Bronchial epithelial cell (primary cell): Measurements from ENCODE around the gene NAV1. TPM values are rescaled to one million over a fixed set of nuclear protein-coding genes. Genes with fewer than 3 reads are reported as not detected.
"Not testable (repeated sequence)": the region's sequence is repeated elsewhere in the genome, so short reads cannot be mapped to it uniquely, and the experiment has no call there.

ENCODE experiments used
- DNase-seq: peaks from one replicate; pipeline ENCODE4 v3.0.0-alpha.2; 2010; ENCODE audit warnings: low read depth
- FAIRE-seq: peaks from 2 replicates; lab custom pipeline; 2011; peaks lifted over from hg19 to GRCh38; lab: Jason Lieb, UNC
- H3K27me3 ChIP-seq: 2 replicates; pipeline ENCODE4 v1.5.1; 2011; ENCODE audit warnings: low read length; ENCODE audit not compliant: control insufficient read depth, insufficient read depth
- H3K36me3 ChIP-seq: 2 replicates; pipeline ENCODE4 v1.5.1; 2011; ENCODE audit warnings: low read length; ENCODE audit not compliant: control insufficient read depth, insufficient read depth
- H3K4me3 ChIP-seq: 2 replicates; pipeline ENCODE4 v1.5.1; 2011; ENCODE audit warnings: mild to moderate bottlenecking, low read depth, low read length, control low read depth
- CTCF ChIP-seq: IDR thresholded peaks from 2 replicates; pipeline ENCODE4 v1.5.1; 2011; ENCODE audit warnings: mild to moderate bottlenecking, moderate library complexity, low read length, control low read depth, inconsistent platforms; ENCODE audit not compliant: insufficient read depth, severe bottlenecking
- total RNA-seq: library from RNA; depleted of rRNA; stranded (reverse); fragments of >200 nt; gene quantifications from 2 replicates; pipeline ENCODE4 v1.2.1, GENCODE V29; 2014

NAV1 gene, protein sequence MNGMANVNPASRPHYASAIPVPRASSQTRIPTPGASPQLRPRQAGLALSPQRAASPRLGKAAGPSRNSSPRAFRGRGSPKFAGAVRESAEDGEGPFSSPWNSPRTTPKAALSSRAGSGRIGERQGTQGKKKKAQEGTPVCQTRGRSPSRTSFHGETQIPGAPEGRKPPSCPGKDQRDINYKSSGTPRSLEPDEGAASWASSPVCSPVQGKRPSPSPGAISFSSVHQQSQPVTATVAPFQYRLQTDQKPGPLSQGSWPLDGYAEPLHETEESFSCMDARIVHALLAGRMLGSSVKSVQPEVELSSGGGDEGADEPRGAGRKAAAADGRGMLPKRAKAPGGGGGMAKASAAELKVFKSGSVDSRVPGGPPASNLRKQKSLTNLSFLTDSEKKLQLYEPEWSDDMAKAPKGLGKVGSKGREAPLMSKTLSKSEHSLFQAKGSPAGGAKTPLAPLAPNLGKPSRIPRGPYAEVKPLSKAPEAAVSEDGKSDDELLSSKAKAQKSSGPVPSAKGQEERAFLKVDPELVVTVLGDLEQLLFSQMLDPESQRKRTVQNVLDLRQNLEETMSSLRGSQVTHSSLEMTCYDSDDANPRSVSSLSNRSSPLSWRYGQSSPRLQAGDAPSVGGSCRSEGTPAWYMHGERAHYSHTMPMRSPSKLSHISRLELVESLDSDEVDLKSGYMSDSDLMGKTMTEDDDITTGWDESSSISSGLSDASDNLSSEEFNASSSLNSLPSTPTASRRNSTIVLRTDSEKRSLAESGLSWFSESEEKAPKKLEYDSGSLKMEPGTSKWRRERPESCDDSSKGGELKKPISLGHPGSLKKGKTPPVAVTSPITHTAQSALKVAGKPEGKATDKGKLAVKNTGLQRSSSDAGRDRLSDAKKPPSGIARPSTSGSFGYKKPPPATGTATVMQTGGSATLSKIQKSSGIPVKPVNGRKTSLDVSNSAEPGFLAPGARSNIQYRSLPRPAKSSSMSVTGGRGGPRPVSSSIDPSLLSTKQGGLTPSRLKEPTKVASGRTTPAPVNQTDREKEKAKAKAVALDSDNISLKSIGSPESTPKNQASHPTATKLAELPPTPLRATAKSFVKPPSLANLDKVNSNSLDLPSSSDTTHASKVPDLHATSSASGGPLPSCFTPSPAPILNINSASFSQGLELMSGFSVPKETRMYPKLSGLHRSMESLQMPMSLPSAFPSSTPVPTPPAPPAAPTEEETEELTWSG (N-terminal part only)
- 1.4 and 1.6 TPM in 2 replicates for total RNA-seq

DNA sequence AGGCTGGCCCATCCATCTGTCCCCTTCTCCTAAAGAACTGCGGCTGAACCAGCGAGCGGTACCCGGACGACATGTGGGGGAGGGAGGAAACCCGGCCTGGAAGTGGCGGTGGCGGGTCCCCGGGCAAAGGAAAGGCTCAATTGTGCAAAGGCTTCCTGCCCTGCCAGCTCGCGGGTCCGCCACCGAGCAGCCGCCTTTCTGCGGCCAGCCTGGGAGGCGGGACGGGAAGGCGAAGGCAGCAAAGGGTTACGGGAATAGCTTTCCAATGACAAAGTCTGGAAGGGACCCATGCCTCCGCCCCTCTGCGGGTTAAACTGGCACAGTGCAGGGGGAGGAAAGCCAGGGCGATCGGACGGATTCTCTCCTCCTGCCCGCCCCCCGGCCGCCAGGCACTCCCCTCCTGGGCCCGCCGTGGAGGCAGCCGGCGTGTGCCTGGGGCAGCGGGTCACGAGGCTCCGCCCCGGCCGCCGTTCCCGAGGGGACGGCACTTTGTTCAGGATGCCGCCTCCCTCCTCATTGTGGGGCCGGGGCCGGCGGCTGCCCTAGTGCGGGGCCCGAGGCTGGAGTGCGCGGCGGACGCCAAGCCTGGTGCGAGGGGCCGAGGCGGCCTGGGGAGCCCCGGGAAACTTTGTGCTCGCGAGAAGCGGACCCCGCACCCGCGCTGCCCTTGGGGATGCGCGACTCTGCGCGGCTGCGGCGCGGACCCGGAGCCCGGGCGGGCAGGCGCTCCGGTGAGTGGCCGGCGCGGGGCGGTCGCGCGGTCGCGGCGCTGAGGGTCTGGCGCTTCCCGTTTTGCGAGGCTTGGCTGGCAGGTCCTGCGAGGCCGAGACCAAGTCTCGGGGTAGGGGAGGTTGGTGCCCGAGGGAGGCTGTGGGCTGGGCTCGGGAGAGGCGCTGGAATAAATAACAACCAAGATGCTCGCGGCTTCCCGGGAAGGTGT is at the start of gene NAV1:
Gene NAV1 (plus strand): TSS at position 516 of the 940 bp plus-strand sequence. CDS start 83,758 bp downstream, outside the sequence.
- TF ChIP-seq CTCF, result no peak
- H3K36me3 ChIP-seq, result no peaks in the 10 kb centered on the region
- FAIRE-seq, result no peak
- H3K4me3 ChIP-seq, result peak within 1 kb of the TSS; percentile 47
- DNase-seq, result no peak
- H3K27me3 ChIP-seq, result peaks cover 3% of the 10 kb centered on the region

DNA sequence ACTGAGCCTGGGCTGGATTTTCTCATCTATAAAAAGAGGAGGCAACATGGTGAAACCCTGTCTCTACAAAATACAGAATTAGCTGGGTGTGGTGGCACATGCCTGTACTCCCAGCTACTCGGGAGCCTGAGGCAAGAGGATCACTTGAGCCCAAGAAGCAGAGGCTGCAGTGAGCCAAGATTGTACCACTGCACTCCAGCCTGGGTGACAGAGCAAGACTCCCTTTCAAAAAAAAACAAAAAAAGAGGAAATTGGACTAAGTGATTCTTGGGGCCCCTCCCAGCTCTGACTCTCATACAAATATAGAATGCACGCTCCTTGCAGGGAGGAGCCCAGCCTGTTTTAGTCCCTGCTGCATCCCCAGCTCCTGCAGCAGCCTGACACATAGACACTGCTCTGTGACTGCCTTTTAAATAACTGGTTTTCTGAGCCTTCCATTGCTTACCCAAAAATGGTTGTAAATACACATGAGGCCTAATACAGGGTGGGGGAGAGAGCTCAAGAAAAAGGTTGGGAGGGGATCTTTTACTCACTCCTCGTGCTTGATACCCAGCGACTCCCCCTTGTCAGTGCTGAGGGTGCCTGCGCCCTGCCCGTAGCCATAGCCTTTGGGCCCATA is 49.2 kb upstream of the NAV1 start:
- Histone ChIP-seq H3K27me3 (no peaks in the 10 kb centered on the region), H3K4me3 (no peak overlapping the region), H3K36me3 (peaks cover 32% of the 10 kb centered on the region)
- TF ChIP-seq CTCF, result no peak
- FAIRE-seq, result no peak
- DNase-seq, result no peak

GRCh38 chr1:201490708-201491131 is 48.2 kb upstream of the NAV1 start:
- H3K27me3 ChIP-seq, result no peaks in the 10 kb centered on the region
- FAIRE-seq (no peak), DNase-seq (no peak)
- H3K36me3 ChIP-seq, result peaks cover 26% of the 10 kb centered on the region
- no peak for TF ChIP-seq CTCF
- H3K4me3 ChIP-seq, result no peak overlapping the region

DNA sequence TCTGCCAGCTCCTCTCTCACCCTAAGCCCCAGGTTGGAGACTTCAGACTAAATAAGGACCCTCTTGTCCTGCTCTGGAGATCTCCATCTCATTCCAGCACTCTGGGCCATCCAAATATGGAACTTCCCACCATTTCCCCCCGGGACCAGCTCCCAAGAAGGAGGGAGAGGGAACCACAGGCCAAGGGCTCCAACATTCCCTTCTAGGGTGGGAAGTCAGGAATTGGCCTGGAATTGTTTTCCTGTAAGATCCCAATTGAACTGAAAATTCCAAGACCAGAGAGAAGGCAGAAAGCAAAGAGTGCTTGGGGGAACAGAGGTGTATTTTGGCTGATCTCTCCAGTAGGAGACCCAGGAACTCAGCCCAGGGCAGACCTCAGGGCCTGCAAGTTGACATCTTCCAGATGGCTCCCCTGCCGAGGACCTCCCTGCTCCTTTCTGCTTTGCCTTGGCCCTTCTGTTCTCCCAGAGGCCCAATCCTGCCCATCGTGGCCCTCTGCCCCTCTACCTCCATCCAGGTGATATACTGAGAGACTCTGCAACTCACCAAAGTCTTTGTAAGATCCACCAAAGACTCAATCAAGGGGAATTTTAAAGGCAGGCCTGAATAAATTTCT is 46.9 kb upstream of the NAV1 start:
- no peak for TF ChIP-seq CTCF
- Histone ChIP-seq H3K4me3 (no peak overlapping the region), H3K36me3 (peaks cover 21% of the 10 kb centered on the region), H3K27me3 (no peaks in the 10 kb centered on the region)
- FAIRE-seq (no peak), DNase-seq (no peak)

DNA sequence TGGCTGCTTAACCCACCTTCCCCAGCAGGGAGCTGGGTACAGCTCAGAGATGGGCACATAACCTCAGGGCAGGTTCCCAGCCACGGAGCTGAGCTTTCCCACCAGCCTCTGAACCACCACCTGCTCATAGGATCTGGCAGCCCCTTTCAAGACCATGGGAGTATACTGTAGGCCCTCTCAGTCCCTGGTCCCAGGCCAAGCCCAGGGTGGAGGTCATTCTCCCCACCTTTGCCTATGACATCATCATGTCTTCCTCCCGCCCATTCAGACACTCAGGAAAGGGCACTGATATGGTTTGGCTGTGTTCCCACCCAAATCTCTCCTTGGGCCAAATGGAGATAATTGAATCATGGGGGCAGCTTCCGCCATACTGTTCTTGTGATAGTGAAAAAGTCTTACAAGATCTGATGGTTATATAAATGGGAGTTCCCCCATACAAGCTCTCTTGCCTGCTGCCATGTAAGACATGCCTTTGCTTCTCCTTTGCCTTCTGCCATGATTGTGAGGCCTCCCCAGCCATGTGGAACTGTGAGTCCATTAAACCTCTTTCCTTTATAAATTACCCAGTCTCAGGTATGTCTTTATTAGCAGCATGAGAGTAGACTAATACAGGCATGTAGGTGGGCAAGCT is 45.8 kb upstream of the NAV1 start:
- H3K27me3 ChIP-seq, H3K4me3 ChIP-seq, DNase-seq, FAIRE-seq: not testable (repeated sequence)
- peaks cover 22% of the 10 kb centered on the region for H3K36me3 ChIP-seq
